Skin of body (tissue), 2 donors: ENCODE measurements around the gene INO80. TPM values are rescaled to one million over a fixed set of nuclear protein-coding genes. Genes with fewer than 3 reads are reported as not detected.

Source experiments
- DNase-seq: peaks from one replicate; lab custom pipeline; 2025; lab: John Stamatoyannopoulos, UW
- total RNA-seq: library from RNA; depleted of rRNA; stranded (reverse); fragments of >200 nt; gene quantifications from one replicate; pipeline ENCODE4 v1.2.3, GENCODE V29; 2014

INO80 gene
- total RNA-seq, 1 donor from 2014 or later = 25.1 TPM

DNA sequence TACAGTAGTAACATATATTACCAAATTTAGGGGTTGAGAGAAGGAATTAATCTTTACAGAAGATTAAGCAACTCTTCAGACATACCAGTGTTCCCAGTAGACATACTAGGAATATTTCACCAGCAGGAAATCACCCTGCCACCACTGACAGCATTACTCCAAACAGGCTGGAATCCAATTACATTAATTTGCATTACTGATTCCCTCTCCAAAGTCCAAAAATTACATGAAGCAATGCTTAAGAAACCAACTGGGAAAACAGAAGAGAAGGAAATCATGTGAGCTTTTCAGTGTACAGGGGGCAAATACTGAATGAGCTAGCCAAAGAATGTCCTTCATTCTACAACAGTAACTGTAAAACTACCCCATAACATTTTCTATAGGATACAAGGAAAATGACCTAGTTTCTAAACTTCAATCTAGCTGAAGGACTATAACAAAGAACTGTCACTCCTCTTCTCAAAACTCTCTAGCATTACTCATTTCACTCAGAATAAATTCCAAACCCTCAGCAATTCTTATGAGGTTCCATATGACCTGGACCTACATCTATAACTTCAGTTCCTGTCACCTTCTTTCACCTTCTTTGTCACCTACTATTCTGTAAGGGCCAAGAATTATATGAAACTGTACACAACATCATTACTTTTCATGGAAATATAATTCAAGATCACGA, 72.7 kb downstream of the INO80 start:
- DNase-seq = no peak

DNA sequence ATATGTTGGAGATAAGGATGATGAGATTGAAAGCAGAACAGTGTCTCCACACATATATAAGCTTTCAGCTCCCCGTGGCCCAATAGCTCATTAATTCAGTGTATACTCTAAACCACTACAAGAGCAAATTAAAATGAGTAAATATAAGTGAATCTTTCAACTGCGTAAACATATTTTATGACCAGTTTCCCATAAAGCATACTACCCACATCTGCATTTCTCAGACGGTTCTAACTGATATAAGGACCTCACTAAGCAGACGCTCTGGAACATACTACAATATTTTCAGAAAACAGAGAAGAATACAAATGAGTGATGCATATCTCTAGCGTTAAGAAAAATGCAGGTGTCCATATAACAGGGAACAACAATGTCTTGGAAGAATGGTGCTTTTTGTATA, 73.2 kb downstream of the INO80 start:
- no peak for DNase-seq

DNA sequence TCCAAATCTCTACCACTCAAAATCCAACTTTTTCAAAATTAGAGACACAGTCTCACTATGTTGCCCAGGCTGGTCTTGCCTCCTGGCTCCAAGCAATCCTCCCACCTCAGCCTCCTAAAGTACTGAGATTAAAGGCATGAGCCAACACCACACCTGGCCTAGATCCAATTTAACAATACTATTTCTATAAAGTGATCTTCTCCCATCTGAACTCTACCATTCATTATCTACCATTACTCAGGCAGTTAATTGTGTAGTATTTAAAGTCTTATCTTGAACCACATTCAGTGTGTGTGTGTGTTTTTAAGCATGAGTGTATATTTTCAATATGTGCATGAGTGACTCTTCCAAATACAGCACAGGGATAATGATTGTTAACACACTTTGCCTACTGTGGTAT, 77.0 kb downstream of the INO80 start:
- no peak for DNase-seq

DNA sequence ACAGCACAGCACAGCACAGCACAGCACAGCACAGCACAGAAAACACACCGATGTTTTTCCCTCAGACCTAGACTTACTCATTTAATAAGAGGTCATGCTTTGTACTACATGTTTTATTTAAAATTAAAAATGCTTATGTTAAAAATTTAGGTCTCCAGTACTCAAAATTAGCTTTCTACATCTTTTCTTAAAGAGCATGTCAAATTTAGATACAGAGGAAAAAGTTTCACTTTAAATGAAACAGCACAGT, 84.1 kb downstream of the INO80 start:
- no peak for DNase-seq

DNA sequence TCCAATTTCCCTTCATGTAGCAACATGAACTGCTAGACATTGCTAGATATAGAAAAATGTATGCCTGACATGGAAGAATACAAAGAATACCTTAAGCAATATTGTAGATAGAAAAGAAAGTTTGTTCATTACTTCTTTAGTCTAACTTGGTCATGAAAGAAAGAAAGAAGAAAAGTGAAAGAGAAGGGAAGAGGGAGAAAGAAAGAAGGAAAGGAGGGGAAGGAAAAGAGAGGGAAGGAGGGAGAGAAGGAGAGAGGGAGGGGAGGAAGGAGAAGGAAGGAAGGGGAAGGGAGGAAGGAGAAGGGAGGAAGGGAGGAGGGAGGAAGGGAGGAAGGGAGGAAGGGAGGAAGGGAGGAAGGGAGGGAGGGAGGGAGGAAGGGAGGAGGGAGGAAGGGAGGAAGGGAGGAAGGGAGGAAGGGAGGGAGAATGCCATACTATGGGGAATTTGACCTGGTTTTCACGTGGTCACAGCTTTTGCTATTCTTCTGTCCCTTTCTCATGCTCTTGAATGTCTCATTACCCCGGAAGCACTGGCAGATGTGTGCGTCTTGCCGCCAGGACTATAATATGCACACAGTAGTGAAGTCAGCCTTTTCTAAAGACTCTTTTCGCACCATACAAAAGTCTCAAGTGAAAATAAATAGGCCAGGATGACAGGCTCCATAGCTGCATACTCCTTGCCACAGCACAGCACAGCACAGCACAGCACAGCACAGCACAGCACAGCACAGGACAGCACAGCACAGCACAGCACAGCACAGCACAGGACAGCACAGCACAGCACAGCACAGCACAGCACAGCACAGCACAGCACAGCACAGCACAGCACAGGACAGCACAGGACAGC, 84.6 kb downstream of the INO80 start:
- DNase-seq = peak; percentile 6

DNA sequence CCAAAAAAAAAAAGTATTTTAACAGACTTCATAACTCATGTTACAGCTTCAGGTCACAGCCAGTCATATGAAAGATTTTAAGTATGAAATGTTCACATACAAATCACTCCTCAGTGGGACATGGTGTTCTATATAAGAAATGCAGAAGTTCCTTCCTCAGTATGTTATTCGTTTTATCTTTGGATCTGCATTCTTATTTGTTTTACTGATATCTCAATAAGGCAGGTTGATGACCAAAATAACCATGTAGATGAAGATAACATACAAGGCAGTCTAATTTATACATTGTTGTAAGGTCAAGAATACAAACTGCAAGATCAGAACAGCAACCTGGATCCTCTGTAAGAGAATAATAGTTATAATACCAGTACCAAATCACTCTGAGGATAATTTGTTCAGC, 87.2 kb downstream of the INO80 start:
- no peak for DNase-seq

DNA sequence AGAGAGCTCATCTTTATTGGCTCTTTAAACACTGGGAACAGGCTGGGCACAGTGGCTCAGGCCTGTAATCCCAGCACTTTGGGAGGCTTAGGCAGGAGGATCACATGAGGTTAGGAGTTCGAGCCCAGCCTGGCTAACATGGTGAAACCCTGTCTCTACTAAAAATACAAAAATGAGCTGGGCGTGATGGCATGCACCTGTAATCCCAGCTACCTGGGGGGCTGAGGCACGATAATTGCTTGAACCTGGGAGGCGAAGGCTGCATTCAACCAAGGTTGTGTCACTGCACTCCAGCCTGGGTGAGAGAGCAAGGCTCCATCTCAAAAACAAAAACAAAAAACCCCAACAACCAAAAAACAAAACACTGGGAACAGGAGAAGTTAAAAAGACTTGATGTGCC, 90.7 kb downstream of the INO80 start:
- no peak for DNase-seq

DNA sequence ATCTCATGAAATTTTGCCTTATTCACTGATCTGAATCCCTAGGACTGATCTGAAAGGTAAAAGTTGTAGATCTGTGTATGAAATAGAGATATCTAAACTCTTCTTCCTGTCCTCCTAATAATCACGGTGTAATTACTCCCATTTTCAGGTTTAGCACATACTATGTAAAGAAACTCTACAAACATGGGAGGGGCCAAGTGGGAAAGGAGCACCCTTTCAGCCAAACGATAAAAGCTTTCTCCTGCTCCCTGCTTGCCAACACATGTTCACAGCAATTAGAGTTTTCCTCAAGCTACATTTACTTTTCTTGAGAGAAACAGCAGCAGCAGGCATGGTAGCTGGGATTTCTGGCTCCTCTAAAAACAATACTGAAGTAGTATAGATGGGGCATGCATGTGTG, 91.2 kb downstream of the INO80 start:
- DNase-seq = peak; percentile 6

DNA sequence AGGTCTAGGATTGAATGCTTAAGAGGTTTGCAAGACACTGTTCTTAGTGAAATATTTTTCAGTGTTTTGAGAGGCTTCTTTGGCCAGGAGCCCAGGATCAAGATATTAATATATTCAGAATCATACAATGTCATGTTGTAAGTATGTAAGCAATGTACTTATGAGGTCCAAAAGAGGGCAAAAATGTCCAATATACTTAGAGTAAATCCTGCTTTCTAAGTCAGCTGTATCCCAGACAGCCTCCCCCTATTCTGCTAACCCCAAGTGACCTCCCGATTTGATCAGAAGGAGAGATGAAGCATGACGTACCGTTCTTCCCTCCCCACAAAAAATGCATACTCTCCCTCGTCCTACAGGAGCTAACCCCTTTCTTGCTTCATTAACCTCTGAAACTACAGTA, 91.9 kb downstream of the INO80 start:
- peak; percentile 92 for DNase-seq

DNA sequence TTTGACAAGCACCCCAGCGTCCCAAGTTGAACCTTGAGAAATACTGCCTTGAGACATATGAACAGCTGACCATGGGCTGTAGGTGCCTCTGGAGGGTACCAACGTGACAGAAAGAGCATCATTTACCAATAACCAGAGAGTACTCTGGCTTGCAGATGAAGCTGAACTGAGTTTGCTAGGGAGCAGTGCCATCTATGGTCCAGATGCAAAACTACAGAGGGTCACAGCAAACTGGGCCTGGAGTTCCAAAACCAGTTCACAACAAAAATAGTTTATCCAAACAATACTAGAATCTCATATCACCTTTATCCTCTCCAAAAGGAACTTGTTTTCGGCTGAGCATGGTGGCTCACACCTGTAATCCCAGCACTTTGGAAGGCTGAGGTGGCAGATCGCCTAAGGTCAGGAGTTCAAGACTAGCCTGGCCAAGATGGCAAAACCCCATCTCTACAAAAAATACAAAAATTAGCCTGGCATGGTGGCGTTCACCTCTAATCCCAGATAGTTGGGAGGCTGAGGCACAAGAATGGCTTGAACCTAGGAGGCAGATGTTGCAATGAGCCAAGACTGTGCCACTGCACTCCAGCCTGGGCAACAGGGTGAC, 93.5 kb downstream of the INO80 start:
- DNase-seq = peak; percentile 51

DNA sequence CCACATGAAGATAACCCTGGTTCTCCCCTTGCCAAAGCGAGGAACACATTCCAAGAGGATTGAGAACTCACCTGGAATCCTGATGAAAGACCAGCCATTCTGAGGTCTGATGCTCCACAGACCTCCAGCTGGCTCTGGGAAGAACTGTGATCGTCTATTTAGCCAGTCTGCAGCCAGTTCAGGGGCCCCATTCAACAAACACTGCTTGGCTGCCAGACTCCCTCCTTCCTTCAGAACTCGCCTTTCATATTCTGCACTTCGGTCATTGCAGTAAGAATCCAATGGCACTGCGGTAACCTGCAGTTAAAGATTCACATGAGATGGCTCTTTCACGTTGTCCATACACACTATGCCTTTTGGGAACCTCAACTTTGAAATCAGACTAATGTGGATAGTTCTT, 95.3 kb downstream of the INO80 start:
- DNase-seq = no peak

DNA sequence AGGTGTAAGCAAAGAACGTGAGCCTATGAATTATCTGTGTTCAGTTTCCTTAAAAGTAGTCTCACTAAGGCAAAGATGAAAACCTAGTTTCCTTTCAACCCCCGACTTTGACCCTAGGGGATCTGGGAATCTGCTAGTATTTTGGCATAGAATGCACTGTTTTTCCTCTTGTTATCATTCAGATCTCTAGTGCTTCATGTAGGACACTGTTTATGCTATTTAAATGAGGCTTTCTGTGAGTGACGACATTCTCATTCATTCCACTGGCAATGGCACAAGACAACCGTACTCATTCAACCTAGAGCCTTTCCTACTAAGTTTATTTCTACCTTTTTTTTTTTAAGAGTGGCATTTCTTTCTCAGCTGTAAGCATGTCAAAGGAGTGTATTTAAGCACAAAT, 95.8 kb downstream of the INO80 start:
- DNase-seq = no peak

DNA sequence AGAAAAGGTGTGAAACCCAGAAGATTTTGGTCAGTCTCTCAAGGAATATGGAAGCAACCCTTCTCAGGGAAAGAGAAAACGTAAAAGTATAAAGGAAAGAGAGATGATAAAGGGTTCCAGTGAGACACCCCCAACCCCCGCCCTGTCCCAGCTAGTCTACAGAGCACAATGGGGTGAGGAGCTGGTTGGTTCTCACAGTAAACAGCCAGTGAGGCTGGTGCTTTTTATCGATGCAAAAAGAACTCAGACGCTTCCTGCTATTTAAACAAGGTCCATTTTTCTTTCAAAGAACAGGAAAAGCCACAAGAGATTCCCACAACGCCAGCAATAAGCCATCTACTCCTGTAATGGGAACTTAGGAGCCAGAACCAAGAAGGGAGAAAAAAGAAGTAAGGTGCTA, 96.9 kb downstream of the INO80 start:
- DNase-seq = no peak

DNA sequence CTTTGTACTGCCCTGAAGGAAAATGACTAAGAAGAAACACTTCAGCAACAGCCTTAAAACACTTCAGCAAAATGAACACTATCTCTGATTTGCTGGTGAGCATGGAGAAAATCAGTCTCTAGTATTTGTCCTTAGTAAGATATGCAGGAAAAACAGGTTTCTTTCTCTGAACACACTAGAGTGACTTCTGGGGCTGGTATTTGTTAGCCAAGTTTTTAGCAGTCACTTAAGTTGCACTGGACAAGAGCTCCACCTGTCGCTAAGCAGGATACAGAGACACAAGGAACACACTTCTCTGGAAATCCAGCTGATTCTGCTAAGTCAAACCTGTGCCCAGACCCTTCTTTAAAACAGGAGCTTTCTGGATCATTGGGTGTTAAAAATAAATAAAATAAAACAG, 97.5 kb downstream of the INO80 start:
- DNase-seq = peak; percentile 10

DNA sequence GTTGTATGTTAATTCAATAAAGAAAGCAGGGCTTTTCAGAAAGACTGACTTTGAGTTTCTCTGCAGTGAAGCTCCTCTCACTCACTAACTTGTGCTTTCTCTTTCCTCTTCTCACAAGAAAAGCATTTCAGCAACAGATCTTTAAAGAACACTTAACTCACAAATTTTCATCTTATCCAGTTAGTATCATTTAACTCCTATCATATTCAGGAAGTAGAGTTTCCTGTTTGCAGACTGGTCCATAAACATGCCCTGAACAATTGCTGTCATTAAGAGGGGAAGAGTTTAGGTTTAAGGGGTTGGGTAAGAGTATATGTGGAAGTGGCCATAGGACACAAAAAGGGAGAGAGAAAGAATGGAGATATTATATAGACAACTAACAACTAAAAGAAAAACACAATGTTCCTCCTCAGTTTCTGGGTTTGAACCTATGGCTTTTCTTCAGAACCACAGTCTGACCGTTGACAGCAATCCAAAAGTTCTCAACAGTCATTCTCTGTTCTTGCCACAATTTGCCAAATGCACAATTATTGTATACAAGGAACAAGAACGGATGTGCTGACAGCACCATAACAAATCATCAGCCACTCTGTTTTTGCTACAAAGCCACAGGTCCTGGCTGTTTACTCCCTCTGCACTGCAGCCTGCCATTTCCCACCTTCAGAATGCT, 98.9 kb downstream of the INO80 start:
- no peak for DNase-seq

DNA sequence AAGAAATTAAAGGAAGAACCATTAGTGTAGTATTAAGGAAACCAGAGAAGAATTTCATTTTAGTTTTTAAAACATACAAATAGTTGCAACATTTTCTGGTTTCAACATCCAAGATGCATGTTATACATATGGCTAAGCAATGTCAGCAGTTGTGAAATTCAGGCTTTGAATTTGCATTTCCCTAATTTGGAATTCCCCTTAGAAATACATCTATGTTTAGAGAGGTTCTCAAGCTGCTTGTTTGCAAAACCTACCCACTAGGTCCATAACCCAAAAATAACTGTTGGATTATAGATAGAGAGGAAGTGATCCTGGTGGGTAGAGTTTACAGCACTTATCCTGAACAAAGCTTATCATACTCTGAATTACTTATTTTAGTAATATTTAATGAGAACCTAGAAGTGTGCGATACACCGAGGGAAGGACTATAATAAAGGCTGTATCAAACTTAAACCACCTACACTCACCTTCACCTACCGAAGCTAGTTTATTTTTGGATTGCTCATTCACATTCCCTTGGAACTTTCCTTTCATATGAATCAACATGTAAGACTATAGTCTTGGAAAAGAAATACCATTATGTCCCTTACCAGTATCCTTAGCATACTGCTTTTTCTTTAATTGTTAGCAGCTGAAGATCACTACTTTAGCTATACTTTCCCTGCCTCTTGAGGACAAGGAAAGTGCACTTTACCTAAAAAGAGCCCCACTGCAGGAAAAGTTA, 102.2 kb downstream of the INO80 start:
- peak; percentile 8 for DNase-seq

DNA sequence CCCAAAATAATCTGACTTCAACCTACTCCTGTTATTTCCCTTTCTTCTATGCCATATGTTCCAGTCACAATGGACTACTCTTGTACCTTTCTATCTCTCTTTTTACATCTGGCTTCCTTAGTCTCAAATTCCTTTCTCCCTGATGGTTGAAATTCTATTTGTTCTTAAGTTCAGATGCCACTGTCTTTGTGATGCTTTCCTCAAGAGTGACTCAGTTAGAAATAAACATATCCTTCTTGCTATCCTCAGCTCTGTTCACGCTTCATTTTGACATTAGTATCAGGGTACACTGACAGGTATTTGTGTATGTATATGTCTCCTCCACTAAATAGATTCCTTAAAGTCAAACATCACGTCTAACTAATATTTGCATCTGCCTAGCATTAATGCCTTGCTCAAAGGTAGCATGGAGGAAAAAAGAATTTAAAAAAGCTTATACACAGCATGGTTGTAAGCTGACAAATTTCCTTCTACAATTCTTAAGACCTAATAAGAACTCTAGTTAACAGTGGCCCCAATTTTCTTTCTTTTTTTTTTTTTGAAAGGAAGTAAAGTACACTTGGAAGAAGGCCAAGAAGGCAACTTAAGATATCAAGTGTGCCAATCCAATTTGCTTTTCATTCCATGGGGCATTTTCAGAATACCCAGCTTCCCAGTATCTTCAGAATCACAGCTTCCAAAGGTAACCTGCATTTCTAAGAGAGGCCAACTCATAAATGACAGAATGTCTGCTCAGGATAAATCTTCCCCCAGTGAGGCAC, 104.8 kb downstream of the INO80 start:
- no peak for DNase-seq

DNA sequence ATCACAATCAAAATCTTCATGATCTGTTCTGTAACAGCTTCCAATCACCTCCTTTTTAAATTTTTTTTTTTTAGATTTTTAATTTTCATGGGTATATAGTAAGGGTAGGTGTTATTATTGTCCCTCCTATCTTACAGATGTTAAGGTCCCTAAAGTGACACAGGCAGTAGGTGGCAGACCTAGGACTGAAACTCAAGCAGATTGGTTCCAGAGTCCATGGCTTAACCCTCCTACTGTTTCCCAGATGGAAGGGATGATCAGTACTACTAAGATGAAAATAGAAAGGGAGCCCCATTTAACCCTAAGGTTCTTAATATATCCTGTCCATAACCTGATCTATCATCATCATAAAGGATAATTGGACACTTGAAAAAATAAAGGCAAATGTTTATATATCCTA, 105.7 kb downstream of the INO80 start:
- DNase-seq = no peak

DNA sequence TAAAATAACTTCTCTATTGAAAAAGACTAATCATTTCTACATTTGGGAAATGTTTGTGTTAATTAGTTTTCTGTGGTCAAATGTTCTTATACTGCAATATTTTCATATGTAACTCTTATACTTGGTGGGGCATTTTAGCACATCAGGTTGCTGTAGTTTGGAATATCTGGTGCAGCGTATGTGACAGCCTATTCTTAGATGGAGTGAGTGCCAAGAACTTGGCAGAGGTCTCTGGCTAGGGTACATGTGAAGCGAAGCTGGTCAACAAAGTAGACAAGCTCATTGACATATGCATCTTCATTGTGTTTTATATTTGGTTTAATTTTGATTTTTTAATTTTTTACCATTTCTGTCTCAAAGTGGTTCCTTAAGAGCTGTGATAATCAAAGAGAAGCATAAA, 109.6 kb downstream of the INO80 start:
- DNase-seq = no peak

DNA sequence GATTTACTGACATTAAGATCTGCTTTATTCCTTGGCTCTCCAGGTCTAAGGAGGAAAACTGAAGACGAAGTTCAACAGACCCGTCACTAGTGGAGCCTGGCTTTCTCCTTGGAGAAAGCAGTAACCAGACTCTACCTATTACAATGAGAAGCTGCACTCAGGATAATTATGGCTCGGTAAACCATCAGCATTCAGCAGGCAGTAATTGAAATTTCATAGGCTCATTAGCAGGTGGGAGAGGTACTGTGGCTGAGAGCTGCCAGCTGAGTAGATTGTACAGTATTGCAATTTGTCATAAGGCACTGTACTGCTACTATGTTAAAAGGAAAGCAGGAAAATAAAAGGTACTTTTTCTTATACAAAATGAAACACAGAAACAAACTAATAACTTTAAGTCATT, 111.6 kb downstream of the INO80 start:
- no peak for DNase-seq
